Measurements from ENCODE around the gene RRM2. TPM values are rescaled to one million over a fixed set of nuclear protein-coding genes. Genes with fewer than 3 reads are reported as not detected.

RRM2 gene
- total and polyA plus RNA-seq, 4 donors, result 0.23 to 4.6 (median 3.1) TPM

DNA sequence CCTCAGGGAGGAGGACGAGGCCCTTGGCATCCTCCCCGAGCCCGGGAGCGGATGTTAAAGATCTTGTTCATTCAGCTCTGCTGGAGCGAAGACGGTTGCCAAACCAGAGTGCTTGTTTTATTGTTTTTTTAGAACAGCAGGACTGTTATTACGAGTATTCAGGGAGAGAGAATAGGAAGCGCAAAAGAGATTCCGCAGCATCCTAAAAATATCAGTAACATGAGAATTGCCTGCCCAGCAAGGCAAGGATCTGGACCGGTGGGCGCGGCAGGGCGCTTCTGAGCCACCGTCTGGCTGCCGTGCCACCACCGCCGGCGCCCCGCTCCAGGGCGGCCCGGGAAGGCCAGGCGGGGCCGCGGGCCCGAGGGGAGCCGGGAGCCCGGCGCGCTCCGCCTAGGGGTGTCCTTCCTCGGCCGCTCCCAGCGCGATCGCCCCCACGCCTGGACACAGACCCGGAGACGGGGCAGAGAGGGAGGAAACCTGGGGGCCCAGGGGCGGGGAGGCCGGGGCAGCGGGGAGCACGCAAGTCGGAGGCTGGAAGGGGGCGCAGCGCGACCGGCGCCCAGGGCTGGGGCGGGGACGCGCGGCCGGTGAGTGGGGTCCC is 43.2 kb upstream of the RRM2 start:
- Histone ChIP-seq H3K4me3 (ENCODE audit: low read length in 2 of 2) (peak overlapping the region; percentile 76 to 96), H3K27me3 (ENCODE audit: control insufficient read depth in 1 of 2, insufficient read depth in 2 of 2, low read length in 1 of 2) (no peaks in the 10 kb centered on the region), H3K4me1 (ENCODE audit: control insufficient read depth in 1 of 2, insufficient read depth in 2 of 2, low read length in 2 of 2) (no peaks in the 10 kb centered on the region), H3K36me3 (ENCODE audit: control insufficient read depth in 1 of 2, insufficient read depth in 2 of 2, low read length in 1 of 2) (no peaks in the 10 kb centered on the region), H3K9me3 (ENCODE audit: control insufficient read depth, low read length) (no peaks in the 10 kb centered on the region), H3K27ac (ENCODE audit: low read depth in 1 of 2, low read length in 2 of 2) (peak overlapping the region; percentile 67 to 85)
- DNase-seq (peak; percentile 67 to 84), ATAC-seq (ENCODE audit: low FRiP score) (peak; percentile 68)
- WGBS, 2 donors, result 0 to 1% methylated on average over 39 to 53 of the region's 53 CpGs
- intact Hi-C loops (cut with DNase I), result no loop called here

DNA sequence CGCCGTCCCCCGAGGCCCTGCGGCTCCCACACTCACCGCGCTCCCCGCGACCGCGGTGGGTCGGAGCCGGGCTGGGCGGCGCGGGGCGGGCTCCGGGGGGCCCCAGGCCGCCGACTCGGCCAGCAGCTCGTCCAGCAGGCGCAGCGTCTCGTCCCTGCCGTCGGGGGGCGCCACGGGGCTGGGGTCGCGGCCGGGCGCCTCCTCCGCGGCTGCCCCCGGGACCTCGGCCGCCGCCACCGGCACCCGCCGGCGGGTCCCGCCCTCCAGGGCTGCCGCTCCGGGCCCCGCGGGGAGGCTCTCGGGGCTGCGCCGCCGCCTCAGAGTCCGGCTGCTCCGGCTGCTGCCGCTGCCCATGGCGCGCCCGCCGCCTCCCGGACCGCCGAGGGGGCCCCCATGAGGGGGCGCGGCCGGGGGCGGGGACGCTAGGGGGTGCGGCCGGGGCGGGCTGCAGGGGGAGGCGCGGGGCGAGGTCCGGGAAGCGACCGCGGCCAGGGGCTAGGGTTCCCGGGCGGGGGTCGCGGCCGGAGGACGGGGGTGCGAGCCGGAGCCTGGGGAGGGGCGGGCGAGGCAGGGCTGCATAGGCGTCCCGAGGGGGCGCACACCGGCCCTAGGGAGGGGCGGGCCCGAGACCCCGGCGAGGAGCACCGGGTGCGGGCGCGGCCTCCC is 42.5 kb upstream of the RRM2 start, which contains the start of gene CYS1:
Gene CYS1 (minus strand): TSS at position 542 of the 666 bp plus-strand sequence. CDS start 188 bp downstream, at position 354.
- DNase-seq, result peak in 1 of 2 donors; percentile 83
- Histone ChIP-seq H3K4me1 (ENCODE audit: control insufficient read depth in 1 of 2, insufficient read depth in 2 of 2, low read length in 2 of 2) (no peaks in the 10 kb centered on the region), H3K9me3 (ENCODE audit: control insufficient read depth, low read length) (no peaks in the 10 kb centered on the region), H3K4me3 (ENCODE audit: low read length in 2 of 2) (peak within 1 kb of the TSS; percentile 76 to 96), H3K27me3 (ENCODE audit: control insufficient read depth in 1 of 2, insufficient read depth in 2 of 2, low read length in 1 of 2) (no peaks in the 10 kb centered on the region), H3K36me3 (ENCODE audit: control insufficient read depth in 1 of 2, insufficient read depth in 2 of 2, low read length in 1 of 2) (no peaks in the 10 kb centered on the region), H3K27ac (ENCODE audit: low read depth in 1 of 2, low read length in 2 of 2) (peak within 1 kb of the TSS; percentile 67 to 85)
- intact Hi-C loops (cut with DNase I), result loop anchor here in 1 of 2 donors (5.0 kb wide), 1 partner anchor 42 kb away; the partner anchor contains the start of gene RRM2
- peak; percentile 47 for ATAC-seq (ENCODE audit: low FRiP score)
- WGBS, 2 donors, result 1% methylated on average over 23 to 98 of the region's 98 CpGs

DNA sequence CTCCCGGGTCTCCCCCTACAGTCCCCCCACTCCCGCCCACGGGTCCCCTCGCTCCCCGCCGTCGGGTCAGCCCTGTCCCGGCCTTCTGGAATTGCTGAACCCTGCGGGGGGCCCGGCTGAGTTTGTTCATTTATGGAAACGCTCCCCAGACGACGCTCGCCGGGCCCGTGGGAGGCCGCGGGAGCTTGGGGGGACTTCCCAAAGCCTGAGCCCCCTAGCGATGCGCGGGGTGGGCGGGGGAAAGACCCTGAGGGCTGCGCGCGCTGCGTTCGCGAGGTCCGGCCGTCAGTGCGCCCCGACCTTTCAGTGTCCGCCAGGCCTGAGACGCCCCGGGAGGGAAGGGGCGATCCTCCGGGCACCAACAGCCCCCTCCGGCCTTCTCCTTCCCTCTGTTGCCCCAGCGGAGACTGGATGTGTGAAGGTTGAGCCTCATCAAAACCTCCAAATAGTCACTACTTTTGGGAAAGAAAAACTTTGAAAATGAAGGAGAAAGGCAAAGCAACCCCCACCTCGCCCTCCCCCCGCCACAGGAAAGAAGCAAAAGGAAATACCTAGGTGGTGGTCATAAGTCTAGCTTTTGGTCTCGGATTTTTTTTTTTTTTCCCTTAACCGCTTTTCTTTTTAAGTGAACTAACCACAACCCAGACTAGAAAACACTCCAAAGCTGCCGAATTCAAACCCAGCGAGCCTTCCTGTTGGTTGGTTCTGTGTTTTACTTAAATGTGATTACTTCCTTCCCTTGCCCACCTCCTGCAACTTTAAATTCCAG is 41.8 kb upstream of the RRM2 start:
- Histone ChIP-seq H3K4me1 (ENCODE audit: control insufficient read depth in 1 of 2, insufficient read depth in 2 of 2, low read length in 2 of 2) (no peaks in the 10 kb centered on the region), H3K4me3 (ENCODE audit: low read length in 2 of 2) (peak overlapping the region; percentile 76 to 96), H3K36me3 (ENCODE audit: control insufficient read depth in 1 of 2, insufficient read depth in 2 of 2, low read length in 1 of 2) (no peaks in the 10 kb centered on the region), H3K27ac (ENCODE audit: low read depth in 1 of 2, low read length in 2 of 2) (peak overlapping the region; percentile 67 to 69), H3K9me3 (ENCODE audit: control insufficient read depth, low read length) (no peaks in the 10 kb centered on the region), H3K27me3 (ENCODE audit: control insufficient read depth in 1 of 2, insufficient read depth in 2 of 2, low read length in 1 of 2) (no peaks in the 10 kb centered on the region)
- intact Hi-C loops (cut with DNase I), result loop anchor here in 1 of 2 donors (5.0 kb wide), 1 partner anchor 42 kb away; the partner anchor contains the start of gene RRM2
- ATAC-seq (ENCODE audit: low FRiP score) (no peak), DNase-seq (no peak)
- 6 to 7% methylated on average over 38 to 45 of the region's 45 CpGs for WGBS, 2 donors

DNA sequence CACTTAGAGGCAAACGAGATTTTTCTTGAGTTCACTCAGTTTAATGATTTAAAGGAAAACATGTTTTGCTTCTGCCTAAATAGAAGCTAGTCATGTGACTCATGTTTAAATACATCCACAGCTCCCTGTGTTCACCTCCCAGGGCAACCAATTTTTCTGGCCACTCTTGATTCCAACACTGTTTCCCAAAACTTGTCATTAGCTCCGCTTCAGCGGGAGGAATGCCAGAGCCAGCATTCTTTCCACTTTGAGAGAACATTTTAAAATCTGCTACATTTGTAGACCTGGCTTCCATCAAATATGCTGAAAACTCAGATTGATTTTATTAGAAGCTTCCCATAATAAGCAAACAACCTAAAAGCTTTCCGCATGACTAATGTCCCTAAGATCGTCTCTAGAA is 39.5 kb upstream of the RRM2 start:
- Histone ChIP-seq H3K4me1 (ENCODE audit: control insufficient read depth in 1 of 2, insufficient read depth in 2 of 2, low read length in 2 of 2) (no peaks in the 10 kb centered on the region), H3K4me3 (ENCODE audit: low read length in 2 of 2) (peak overlapping the region in 1 of 2 donors; percentile 21), H3K27me3 (ENCODE audit: control insufficient read depth in 1 of 2, insufficient read depth in 2 of 2, low read length in 1 of 2) (no peaks in the 10 kb centered on the region), H3K9me3 (ENCODE audit: control insufficient read depth, low read length) (no peaks in the 10 kb centered on the region), H3K27ac (ENCODE audit: low read depth in 1 of 2, low read length in 2 of 2) (no peak overlapping the region), H3K36me3 (ENCODE audit: control insufficient read depth in 1 of 2, insufficient read depth in 2 of 2, low read length in 1 of 2) (no peaks in the 10 kb centered on the region)
- intact Hi-C loops (cut with DNase I), result loop anchor here in 1 of 2 donors (5.0 kb wide), 1 partner anchor 39 kb away; the partner anchor contains the start of gene RRM2
- DNase-seq, result no peak
- ATAC-seq (ENCODE audit: low FRiP score), result no peak
- WGBS, 2 donors, result 4 to 7% methylated on average over 5 of the region's 5 CpGs

DNA sequence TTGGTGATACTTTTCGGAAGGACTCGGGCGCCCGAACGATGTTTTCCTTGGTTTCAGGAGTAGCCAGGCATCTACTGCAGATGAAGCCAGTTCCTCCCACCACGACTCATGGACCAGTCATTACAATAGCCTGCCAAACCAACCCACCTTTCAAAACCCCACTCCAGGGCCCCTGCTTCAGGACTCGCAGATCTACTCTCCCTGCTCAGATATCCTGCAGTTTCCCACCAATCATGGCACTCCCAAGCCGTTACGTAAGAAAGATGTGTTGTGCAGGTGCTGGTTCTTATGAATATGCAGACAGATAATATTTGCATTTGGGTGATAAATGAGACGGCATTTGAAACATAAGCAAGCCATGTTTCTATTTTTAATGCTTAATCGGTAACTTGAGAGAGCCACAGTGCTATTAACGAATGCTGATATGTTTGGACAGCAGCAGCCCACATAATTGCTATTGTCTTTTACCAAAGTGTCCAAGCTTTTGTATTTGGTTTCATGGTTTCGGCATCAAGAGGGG is 38.8 kb upstream of the RRM2 start:
- 29 to 31% methylated on average over 13 of the region's 13 CpGs for WGBS, 2 donors
- no peak for ATAC-seq (ENCODE audit: low FRiP score)
- H3K27ac ChIP-seq (ENCODE audit: low read depth in 1 of 2, low read length in 2 of 2), result peak overlapping the region in 1 of 2 donors; percentile 64
- DNase-seq, result no peak
- peak overlapping the region in 1 of 2 donors; percentile 21 for H3K4me3 ChIP-seq (ENCODE audit: low read length in 2 of 2)
- H3K9me3 ChIP-seq (ENCODE audit: control insufficient read depth, low read length), result no peaks in the 10 kb centered on the region
- H3K36me3 ChIP-seq (ENCODE audit: control insufficient read depth in 1 of 2, insufficient read depth in 2 of 2, low read length in 1 of 2), result no peaks in the 10 kb centered on the region
- intact Hi-C loops (cut with DNase I), result loop anchor here in 1 of 2 donors (5.0 kb wide), 1 partner anchor 39 kb away; the partner anchor contains the start of gene RRM2
- H3K27me3 ChIP-seq (ENCODE audit: control insufficient read depth in 1 of 2, insufficient read depth in 2 of 2, low read length in 1 of 2), result no peaks in the 10 kb centered on the region
- no peaks in the 10 kb centered on the region for H3K4me1 ChIP-seq (ENCODE audit: control insufficient read depth in 1 of 2, insufficient read depth in 2 of 2, low read length in 2 of 2)

DNA sequence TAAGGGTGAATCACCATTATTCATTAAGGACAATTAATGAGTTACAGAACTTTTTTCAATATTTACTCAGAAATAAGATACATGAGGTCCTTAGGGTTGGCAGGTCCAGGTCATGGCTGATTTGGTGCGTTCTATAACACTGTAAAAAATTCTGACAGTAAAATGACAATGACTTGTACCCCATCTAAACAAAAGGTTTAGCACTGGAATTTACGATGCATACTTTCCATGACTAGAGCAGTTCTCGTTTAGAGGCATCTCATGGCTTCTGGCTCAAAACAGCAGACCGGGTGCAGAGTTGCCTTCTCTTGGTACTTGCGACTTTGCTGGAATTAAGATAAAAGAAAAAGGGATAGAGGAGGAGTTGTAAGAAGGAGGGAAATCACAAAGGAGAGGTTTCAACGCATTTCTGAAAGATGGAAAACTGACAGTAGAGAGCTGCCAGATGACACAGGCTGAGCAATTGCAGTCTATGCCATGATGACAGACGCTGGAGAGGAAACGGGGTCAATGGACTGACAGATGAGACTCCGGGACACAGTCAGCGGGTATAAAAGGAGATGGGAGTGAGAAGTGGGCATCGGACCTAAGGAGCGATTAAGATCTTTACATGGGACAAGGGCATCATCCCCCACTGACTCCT is 38.2 kb upstream of the RRM2 start:
- WGBS, 2 donors, result 81% methylated on average over 12 of the region's 12 CpGs
- no peaks in the 10 kb centered on the region for H3K36me3 ChIP-seq (ENCODE audit: control insufficient read depth in 1 of 2, insufficient read depth in 2 of 2, low read length in 1 of 2)

DNA sequence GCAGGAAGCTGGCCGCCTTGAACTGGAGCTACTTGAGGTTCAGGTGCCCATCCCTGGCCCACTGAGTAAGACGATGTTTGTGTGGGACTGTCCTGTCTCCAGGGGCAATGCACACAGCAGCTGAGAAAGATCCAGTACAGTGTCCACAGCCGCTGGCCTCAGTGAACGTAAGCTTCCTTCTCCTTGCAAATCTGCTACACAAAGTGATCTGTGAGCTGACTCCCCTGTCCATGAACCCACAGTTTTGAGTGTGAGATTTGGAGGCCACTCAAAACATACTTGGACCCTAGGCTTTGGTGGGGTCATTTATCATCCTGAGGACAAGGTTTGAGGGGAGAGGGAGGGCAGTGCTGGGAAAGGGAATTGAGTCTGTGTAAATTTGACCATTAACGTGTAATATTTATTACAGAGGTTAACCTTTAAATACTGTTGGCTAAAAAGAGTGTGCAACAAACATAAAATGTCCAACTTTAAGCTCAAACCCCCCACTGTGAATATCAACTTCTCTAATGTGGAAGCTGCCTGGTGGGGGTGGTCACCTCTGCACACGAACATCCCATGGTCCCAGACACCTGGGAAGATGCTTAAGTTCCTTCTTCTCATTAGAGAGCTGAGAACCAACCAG is 37.4 kb upstream of the RRM2 start:
- ATAC-seq (ENCODE audit: low FRiP score), result no peak
- intact Hi-C loops (cut with DNase I), result no loop called here

More for the DNA sequence above, 38.2 kb upstream of the RRM2 start:
- no peak overlapping the region for H3K4me3 ChIP-seq (ENCODE audit: low read length in 2 of 2)
- H3K27me3 ChIP-seq (ENCODE audit: control insufficient read depth in 1 of 2, insufficient read depth in 2 of 2, low read length in 1 of 2), result no peaks in the 10 kb centered on the region
- no peak overlapping the region for H3K27ac ChIP-seq (ENCODE audit: low read depth in 1 of 2, low read length in 2 of 2)
- DNase-seq (no peak), ATAC-seq (ENCODE audit: low FRiP score) (no peak)
- intact Hi-C loops (cut with DNase I), result loop anchor here in 1 of 2 donors (5.0 kb wide), 1 partner anchor 38 kb away; the partner anchor contains the start of gene RRM2
- H3K9me3 ChIP-seq (ENCODE audit: control insufficient read depth, low read length), result no peaks in the 10 kb centered on the region
- H3K4me1 ChIP-seq (ENCODE audit: control insufficient read depth in 1 of 2, insufficient read depth in 2 of 2, low read length in 2 of 2), result no peaks in the 10 kb centered on the region

More for the DNA sequence above, 37.4 kb upstream of the RRM2 start:
- Histone ChIP-seq H3K27me3 (ENCODE audit: control insufficient read depth in 1 of 2, insufficient read depth in 2 of 2, low read length in 1 of 2) (no peaks in the 10 kb centered on the region), H3K4me1 (ENCODE audit: control insufficient read depth in 1 of 2, insufficient read depth in 2 of 2, low read length in 2 of 2) (no peaks in the 10 kb centered on the region), H3K27ac (ENCODE audit: low read depth in 1 of 2, low read length in 2 of 2) (no peak overlapping the region), H3K36me3 (ENCODE audit: control insufficient read depth in 1 of 2, insufficient read depth in 2 of 2, low read length in 1 of 2) (no peaks in the 10 kb centered on the region), H3K4me3 (ENCODE audit: low read length in 2 of 2) (no peak overlapping the region), H3K9me3 (ENCODE audit: control insufficient read depth, low read length) (no peaks in the 10 kb centered on the region)
- WGBS, 2 donors, result 73 to 74% methylated on average over 6 of the region's 6 CpGs
- DNase-seq, result peak in 1 of 2 donors; percentile 9
